ENCODE data around the gene SFSWAP. TPM values are rescaled to one million over a fixed set of nuclear protein-coding genes. Genes with fewer than 3 reads are reported as not detected.

Gene SFSWAP
- 16.6 and 27.9 TPM in 2 replicates for total RNA-seq

DNA sequence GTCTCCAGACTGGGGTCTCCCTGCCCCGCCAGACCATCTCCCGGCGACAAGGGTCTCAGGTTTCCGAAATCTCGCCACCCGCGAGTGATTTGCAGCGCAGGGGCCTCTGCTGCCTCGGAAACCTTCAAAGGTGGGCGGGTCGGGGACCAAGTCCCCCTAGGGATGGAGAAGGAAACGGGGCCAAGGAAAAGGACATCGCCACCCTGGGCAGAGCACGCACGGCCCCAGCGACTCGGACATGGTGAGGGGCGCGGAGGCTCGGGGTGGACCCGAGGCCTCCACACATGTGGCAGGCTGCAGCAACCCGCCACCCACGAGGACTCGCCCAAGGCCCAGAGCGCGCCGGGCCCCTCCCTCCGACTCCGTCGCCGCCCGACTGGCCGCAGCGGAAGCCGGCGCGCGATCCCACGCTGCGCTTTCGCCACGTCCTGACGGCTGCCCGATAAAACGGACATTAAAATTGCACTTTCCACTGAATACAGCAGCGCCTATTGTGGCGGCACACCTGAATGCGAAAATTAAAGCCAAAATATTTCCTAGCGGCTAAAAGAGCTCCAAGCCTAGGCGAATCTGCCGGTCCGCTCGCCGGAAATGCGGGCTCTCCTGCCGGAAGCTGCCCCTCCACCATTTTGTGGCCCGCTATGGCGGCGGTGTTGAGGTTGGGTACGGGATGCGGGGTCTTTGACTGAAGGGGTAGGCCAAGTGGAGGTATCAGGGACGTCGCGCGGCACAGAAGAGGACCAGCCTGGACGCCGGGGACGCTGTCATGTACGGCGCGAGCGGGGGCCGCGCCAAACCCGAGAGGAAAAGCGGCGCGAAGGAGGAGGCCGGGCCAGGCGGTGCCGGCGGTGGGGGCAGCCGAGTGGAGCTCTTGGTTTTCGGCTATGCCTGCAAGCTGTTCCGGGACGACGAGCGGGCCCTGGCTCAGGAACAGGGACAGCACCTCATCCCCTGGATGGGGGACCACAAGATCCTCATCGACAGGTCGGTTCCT lies at the start of gene SFSWAP:
Gene SFSWAP (plus strand): TSS at position 627 of the 994 bp plus-strand sequence. CDS start 140 bp downstream, at position 767.

DNA sequence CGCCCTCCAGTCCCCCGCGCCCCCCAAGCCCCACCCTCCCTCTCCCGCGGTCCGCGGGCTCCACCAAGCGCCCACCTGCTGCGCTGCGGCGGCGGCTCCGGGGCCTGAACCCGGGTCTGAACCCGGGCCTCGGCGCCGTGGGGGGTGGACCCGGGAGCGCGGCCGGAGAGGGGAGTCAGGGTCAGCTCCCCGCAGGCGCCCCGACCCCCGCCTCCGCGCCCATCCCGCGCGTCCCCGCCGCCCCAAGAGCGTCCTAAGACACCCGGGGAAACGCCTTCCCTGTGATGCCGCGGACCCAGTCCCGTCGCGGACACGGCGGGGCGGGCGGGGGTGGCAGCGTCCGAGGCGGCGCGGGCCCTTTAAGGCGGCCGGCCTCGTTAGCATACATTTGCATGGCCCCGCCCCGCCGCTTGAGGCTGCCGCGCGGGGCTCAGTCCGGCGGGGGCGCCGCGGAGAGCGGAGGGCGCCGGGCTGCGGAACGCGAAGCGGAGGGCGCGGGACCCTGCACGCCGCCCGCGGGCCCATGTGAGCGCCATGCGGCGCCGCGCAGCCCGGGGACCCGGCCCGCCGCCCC lies 117.2 kb downstream of the SFSWAP start, which contains the start of gene MMP17:
Gene MMP17 (plus strand): TSS at position 433 of the 574 bp plus-strand sequence. CDS start 102 bp downstream, at position 535.

Other genes with a start within 250 kb of the SFSWAP start
- 25.9 and 31.8 TPM in 2 replicates for gene MMP17, start 117.3 kb downstream of the SFSWAP start, total RNA-seq
- 4.4 and 9.2 TPM in 2 replicates for gene ULK1, start 183.5 kb downstream of the SFSWAP start, total RNA-seq
- 9.9 and 11.7 TPM in 2 replicates for gene PUS1, start 218.2 kb downstream of the SFSWAP start, total RNA-seq
- gene EP400, start 238.9 kb downstream of the SFSWAP start, total RNA-seq, result 6.6 and 6.9 TPM in 2 replicates

All from cardiac atrium fibroblast (primary cell).